ENCODE data around the gene IRF6. TPM values are rescaled to one million over a fixed set of nuclear protein-coding genes. Genes with fewer than 3 reads are reported as not detected.

IRF6 gene
- total and polyA plus RNA-seq, 2 of the 8 experiments (the other 6 are each of a cell fraction or from before 2014, with no cell fraction given): 9.6 to 13.4 TPM

DNA sequence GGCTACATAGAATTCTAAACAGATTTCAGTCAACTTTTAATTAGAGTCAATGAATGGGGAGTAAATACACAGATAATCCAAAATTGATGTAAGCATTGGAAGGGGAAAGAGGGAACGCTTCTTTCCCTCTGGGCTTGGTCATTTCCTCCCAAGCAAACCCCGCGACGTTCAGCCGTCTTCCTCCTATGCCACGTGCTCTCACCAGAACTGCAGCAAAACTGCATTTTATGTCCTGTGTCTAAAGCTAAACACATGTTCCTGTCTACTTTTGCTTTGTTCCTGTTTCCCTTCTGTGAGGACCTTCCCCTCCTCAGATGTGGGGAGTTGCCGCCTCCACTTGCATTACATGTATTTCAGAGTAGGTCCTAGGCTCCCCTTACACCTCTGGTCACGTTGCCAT lies 49.1 kb upstream of the IRF6 start (continued):
- TF ChIP-seq CHD7 (IDR thresholded peaks at IDR 0.05; ENCODE audit: insufficient replicate concordance, low read length) (no peak), CHD1 (IDR thresholded peaks at IDR 0.05; ENCODE audit: low read depth, low read length) (no peak), EGR1 (IDR thresholded peaks at IDR 0.05; ENCODE audit: borderline replicate concordance, low read depth, low read length) (no peak)

Measured in H1 (cell line).